ENCODE results near the gene AMER2.
"Not testable (repeated sequence)": the region's sequence is repeated elsewhere in the genome, so short reads cannot be mapped to it uniquely, and the experiment has no call there.

The AMER2 gene

GRCh38 chr13:25170554-25171111, 1.5 kb downstream of the AMER2 start:
- Histone ChIP-seq H3K4me2 (ENCODE audit: low read length) (peak overlapping the region; percentile 71), H3K9me3 (replicated peaks; ENCODE audit: low read length) (no peaks in the 10 kb centered on the region), H3K9ac (ENCODE audit: low read depth, low read length) (no peak overlapping the region), H3K36me3 (ENCODE audit: insufficient read depth, low read length) (no peaks in the 10 kb centered on the region), H3K4me1 (ENCODE audit: control insufficient read depth, insufficient read depth, low read length) (no peaks in the 10 kb centered on the region), H3K27me3 (ENCODE audit: control insufficient read depth, insufficient read depth, low read length) (peaks cover 84% of the 10 kb centered on the region), H3K4me3 (ENCODE audit: low read length) (no peak overlapping the region)

DNA sequence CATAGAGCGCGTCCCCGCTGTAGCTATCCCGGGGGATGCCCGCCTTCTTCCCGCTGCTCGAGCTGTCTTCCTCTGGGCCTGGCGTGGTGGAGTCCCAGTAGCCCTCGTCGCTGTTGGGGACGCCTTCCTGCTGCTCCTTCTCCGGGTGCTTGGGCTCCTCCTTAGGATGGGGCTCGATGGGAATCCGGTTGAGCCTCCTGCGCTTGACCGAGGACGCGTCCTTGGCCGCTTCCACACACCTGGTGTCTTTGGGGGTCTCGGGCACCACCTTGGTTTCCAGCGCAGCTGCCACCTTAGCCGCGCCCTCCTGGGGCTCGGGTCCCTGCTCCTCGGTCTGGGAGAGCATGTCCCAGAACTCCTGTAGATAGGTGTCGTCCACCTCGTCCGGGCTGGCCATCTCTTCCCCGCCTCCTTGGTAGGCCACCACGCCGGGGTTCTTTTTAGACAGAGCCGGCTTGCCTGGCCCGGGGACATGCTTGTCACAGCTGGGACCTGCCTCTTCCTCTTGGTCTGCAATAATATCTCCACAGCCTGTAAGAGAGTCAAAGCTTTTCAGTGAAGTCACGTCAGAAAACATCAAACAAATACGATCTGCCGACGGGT, 2.0 kb downstream of the AMER2 start:
- no peaks in the 10 kb centered on the region for H3K4me1 ChIP-seq (ENCODE audit: control insufficient read depth, insufficient read depth, low read length)
- no peaks in the 10 kb centered on the region for H3K36me3 ChIP-seq (ENCODE audit: insufficient read depth, low read length)
- no peaks in the 10 kb centered on the region for H3K9me3 ChIP-seq (replicated peaks; ENCODE audit: low read length)
- H3K4me3 ChIP-seq (ENCODE audit: low read length), result no peak overlapping the region
- peaks cover 84% of the 10 kb centered on the region for H3K27me3 ChIP-seq (ENCODE audit: control insufficient read depth, insufficient read depth, low read length)
- no peak overlapping the region for H3K9ac ChIP-seq (ENCODE audit: low read depth, low read length)
- no peak overlapping the region for H3K4me2 ChIP-seq (ENCODE audit: low read length)

GRCh38 chr13:25169356-25169755, 2.7 kb downstream of the AMER2 start:
- Histone ChIP-seq H3K36me3 (ENCODE audit: insufficient read depth, low read length) (no peaks in the 10 kb centered on the region), H3K27me3 (ENCODE audit: control insufficient read depth, insufficient read depth, low read length) (peaks cover 82% of the 10 kb centered on the region), H3K9me3 (replicated peaks; ENCODE audit: low read length) (no peaks in the 10 kb centered on the region), H3K4me3 (ENCODE audit: low read length) (no peak overlapping the region), H3K9ac (ENCODE audit: low read depth, low read length) (no peak overlapping the region), H3K4me2 (ENCODE audit: low read length) (no peak overlapping the region), H3K4me1 (ENCODE audit: control insufficient read depth, insufficient read depth, low read length) (no peaks in the 10 kb centered on the region)

DNA sequence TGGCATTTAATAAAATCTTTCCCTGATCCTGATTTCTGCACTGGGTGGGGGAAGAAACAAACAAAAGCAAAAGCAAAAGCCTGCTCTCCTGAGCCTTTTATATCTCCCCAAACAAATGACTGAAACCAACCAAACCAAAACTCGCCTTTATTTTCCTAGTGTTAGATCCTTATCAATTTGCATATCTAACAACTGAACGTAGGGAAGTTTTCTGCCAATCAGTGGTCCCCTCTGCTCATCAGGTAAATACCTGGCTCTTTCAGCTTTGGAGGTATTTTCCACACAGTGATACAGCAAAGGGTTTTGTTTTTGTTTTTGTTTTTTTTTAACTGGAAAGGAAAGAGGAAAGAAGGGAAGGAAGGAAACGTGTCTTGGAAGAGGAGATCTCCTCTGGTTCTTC, 3.3 kb downstream of the AMER2 start:
- Histone ChIP-seq H3K4me2 (ENCODE audit: low read length) (no peak overlapping the region), H3K4me3 (ENCODE audit: low read length) (no peak overlapping the region), H3K9me3 (replicated peaks; ENCODE audit: low read length) (no peaks in the 10 kb centered on the region), H3K36me3 (ENCODE audit: insufficient read depth, low read length) (no peaks in the 10 kb centered on the region), H3K4me1 (ENCODE audit: control insufficient read depth, insufficient read depth, low read length) (no peaks in the 10 kb centered on the region), H3K9ac (ENCODE audit: low read depth, low read length) (no peak overlapping the region), H3K27me3 (ENCODE audit: control insufficient read depth, insufficient read depth, low read length) (peaks cover 77% of the 10 kb centered on the region)

DNA sequence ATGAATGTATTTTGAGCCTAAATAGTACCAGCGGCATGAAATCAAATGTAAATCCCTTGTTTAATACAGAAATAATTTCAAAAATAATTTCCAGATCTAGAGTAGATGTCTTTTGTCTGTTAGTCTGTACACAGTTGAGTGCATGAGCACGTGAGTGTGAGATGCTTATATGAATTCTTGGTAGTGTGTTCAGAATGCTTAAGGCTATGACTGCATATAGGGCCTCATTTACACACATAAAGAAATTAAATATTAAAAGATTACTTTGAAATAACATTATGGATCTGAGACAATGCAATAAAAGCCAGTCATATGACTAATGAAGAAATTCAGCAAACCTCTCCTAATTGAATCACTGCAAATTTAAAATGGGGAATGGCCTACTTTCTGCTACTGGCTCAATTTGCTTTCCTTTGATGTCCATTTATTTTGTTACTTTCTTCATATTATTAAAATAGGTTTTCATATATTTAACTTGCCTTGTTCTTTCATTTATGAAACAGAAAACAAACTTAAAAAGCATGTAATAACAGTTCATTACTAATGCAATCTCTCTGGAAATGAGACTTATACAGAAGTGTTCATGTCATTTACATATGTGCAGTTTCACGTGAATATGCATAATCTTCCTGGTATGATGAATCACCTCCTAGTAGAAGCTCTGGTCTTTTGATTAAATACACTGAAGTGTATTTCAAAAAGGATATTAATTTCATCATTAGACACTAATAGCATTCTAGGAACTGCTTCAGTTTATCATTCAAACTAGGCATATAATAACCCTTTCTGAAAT, 4.5 kb downstream of the AMER2 start:
- Histone ChIP-seq H3K4me3 (ENCODE audit: low read length) (no peak overlapping the region), H3K36me3 (ENCODE audit: insufficient read depth, low read length) (no peaks in the 10 kb centered on the region), H3K4me1 (ENCODE audit: control insufficient read depth, insufficient read depth, low read length) (no peaks in the 10 kb centered on the region), H3K9ac (ENCODE audit: low read depth, low read length) (no peak overlapping the region), H3K9me3 (replicated peaks; ENCODE audit: low read length) (no peaks in the 10 kb centered on the region), H3K27me3 (ENCODE audit: control insufficient read depth, insufficient read depth, low read length) (peaks cover 66% of the 10 kb centered on the region), H3K4me2 (ENCODE audit: low read length) (no peak overlapping the region)

GRCh38 chr13:25166306-25166705, 5.8 kb downstream of the AMER2 start:
- Histone ChIP-seq H3K4me3 (ENCODE audit: low read length) (no peak overlapping the region), H3K9me3 (replicated peaks; ENCODE audit: low read length) (no peaks in the 10 kb centered on the region), H3K4me2 (ENCODE audit: low read length) (no peak overlapping the region), H3K27me3 (ENCODE audit: control insufficient read depth, insufficient read depth, low read length) (peaks cover 53% of the 10 kb centered on the region), H3K36me3 (ENCODE audit: insufficient read depth, low read length) (no peaks in the 10 kb centered on the region), H3K9ac (ENCODE audit: low read depth, low read length) (no peak overlapping the region), H3K4me1 (ENCODE audit: control insufficient read depth, insufficient read depth, low read length) (no peaks in the 10 kb centered on the region)

DNA sequence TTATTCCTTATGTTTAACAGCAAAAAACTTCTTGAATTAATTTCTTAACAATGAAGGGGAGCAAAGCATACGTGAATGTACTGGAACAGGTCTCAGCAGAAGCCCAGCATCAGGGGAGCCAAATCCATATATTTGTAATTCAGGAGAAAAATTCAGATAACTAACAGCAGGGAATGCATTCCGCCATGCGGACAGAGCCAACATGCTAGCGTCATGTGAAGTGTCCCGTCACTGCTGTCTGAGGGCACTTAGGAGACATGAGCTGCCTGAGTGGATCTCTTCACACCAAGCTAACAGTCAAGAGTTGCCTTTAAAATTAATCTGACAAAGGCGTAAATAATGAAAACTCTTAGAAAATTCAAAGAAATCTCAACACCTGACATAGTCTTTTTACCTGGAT, 6.4 kb downstream of the AMER2 start:
- Histone ChIP-seq H3K27me3 (ENCODE audit: control insufficient read depth, insufficient read depth, low read length) (peaks cover 48% of the 10 kb centered on the region), H3K9ac (ENCODE audit: low read depth, low read length) (no peak overlapping the region), H3K4me1 (ENCODE audit: control insufficient read depth, insufficient read depth, low read length) (no peaks in the 10 kb centered on the region), H3K4me2 (ENCODE audit: low read length) (no peak overlapping the region), H3K4me3 (ENCODE audit: low read length) (no peak overlapping the region), H3K36me3 (ENCODE audit: insufficient read depth, low read length) (no peaks in the 10 kb centered on the region), H3K9me3 (replicated peaks; ENCODE audit: low read length) (no peaks in the 10 kb centered on the region)

DNA sequence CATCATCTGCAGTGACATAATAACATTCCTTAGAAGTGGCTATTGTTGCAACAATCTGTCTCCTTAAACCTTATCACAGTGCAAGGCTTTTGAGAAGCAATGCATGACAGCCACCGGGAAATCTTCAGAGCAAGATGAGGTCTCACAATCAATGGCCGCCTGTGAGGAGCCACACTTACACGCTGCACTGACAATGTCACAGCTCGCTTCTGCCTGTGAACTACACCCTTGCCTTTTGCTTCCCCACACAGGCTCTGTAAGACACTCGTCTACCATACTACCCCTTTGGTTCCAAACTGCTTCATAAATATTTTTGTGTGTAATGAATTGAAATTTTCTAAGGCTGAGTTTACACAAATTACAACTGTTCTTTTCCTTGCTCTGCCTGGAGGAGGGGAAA, 6.9 kb downstream of the AMER2 start:
- not testable (repeated sequence) for H3K4me1 ChIP-seq (ENCODE audit: control insufficient read depth, insufficient read depth, low read length); H3K4me2 ChIP-seq (ENCODE audit: low read length)
- H3K27me3 ChIP-seq (ENCODE audit: control insufficient read depth, insufficient read depth, low read length), result peaks cover 43% of the 10 kb centered on the region

GRCh38 chr13:25157681-25158080, 14.4 kb downstream of the AMER2 start:
- H3K36me3 ChIP-seq (ENCODE audit: insufficient read depth, low read length), result no peaks in the 10 kb centered on the region
- H3K4me1 ChIP-seq (ENCODE audit: control insufficient read depth, insufficient read depth, low read length), result no peaks in the 10 kb centered on the region
- no peaks in the 10 kb centered on the region for H3K9me3 ChIP-seq (replicated peaks; ENCODE audit: low read length)
- peaks cover 6% of the 10 kb centered on the region for H3K27me3 ChIP-seq (ENCODE audit: control insufficient read depth, insufficient read depth, low read length)
- no peak overlapping the region for H3K9ac ChIP-seq (ENCODE audit: low read depth, low read length)
- H3K4me3 ChIP-seq (ENCODE audit: low read length), result no peak overlapping the region
- H3K4me2 ChIP-seq (ENCODE audit: low read length), result no peak overlapping the region

More for the DNA sequence above, 6.9 kb downstream of the AMER2 start:
- H3K4me3 ChIP-seq (ENCODE audit: low read length); H3K9ac ChIP-seq (ENCODE audit: low read depth, low read length); H3K36me3 ChIP-seq (ENCODE audit: insufficient read depth, low read length); H3K9me3 ChIP-seq (replicated peaks; ENCODE audit: low read length): not testable (repeated sequence)

DNA sequence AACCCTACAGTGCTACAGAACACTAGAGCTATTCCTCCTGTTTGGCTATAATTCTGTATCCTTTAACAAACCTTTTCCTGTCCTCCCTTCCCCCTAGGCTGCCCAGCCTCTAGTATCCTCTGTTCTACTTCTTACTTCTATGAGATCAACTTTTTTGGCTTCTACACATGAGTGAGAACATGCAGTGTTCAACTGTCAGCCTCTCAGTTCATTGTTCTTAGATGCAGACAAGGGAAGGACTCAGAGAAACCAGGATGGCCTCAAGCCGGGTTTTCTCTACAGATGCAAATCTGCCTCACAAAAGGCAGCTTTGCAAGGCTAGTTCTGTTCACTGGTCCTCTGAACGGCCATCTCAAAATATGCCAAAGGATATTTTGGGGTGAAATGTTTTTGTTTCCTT, 18.4 kb downstream of the AMER2 start:
- Histone ChIP-seq H3K9me3 (replicated peaks; ENCODE audit: low read length) (no peaks in the 10 kb centered on the region), H3K4me3 (ENCODE audit: low read length) (no peak overlapping the region), H3K9ac (ENCODE audit: low read depth, low read length) (no peak overlapping the region), H3K4me1 (ENCODE audit: control insufficient read depth, insufficient read depth, low read length) (no peaks in the 10 kb centered on the region), H3K27me3 (ENCODE audit: control insufficient read depth, insufficient read depth, low read length) (peaks cover 16% of the 10 kb centered on the region), H3K4me2 (ENCODE audit: low read length) (no peak overlapping the region), H3K36me3 (ENCODE audit: insufficient read depth, low read length) (no peaks in the 10 kb centered on the region)

DNA sequence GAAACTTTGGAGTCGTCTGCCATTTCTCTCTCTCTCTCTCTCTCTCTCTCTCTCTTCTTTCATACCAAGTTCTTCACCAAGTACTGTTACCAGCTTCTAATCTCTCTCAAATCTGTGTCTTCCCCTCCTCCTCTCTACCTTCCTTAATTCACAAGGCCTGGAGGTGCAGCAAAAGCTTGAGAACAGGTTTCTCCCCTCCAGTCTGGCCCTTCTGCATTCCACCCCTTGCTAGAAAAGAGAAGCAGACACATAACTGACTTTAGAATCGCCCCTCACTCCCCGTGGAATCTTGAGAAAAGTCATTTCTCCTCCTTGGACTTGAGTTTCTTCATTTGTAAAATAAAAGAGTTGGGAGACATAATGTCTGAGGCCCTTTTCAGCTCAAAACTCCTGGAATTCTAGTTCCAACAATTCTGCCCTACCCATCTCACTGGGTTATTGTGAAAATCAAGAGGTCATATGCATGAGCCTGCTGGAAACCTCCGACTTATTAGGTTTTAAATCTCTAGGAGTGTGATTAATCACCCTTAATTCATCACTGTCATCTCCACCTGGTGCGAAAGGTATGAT, 20.4 kb downstream of the AMER2 start:
- H3K4me1 ChIP-seq (ENCODE audit: control insufficient read depth, insufficient read depth, low read length), result no peaks in the 10 kb centered on the region
- H3K9ac ChIP-seq (ENCODE audit: low read depth, low read length), result no peak overlapping the region

More for the DNA sequence above, 20.4 kb downstream of the AMER2 start:
- Histone ChIP-seq H3K4me2 (ENCODE audit: low read length) (no peak overlapping the region), H3K4me3 (ENCODE audit: low read length) (no peak overlapping the region), H3K9me3 (replicated peaks; ENCODE audit: low read length) (no peaks in the 10 kb centered on the region), H3K36me3 (ENCODE audit: insufficient read depth, low read length) (no peaks in the 10 kb centered on the region), H3K27me3 (ENCODE audit: control insufficient read depth, insufficient read depth, low read length) (peaks cover 16% of the 10 kb centered on the region)

All from skeletal muscle satellite cell (primary cell).